Esophagus muscularis mucosa (tissue), 4 donors: ENCODE measurements around the gene VIM. TPM values are rescaled to one million over a fixed set of nuclear protein-coding genes. Genes with fewer than 3 reads are reported as not detected.

Experiments
- DNase-seq: peaks from one replicate; pipeline ENCODE4 v3.0.0-alpha.2; 2017; ENCODE audit errors: extremely low spot score
- H3K27ac ChIP-seq, 4 donors: fragments of 200-600 bp; sonication (generic); replicated peaks in 1 of 4; 1 replicate in 3 of 4; 2 replicates in 1 of 4; pipeline ENCODE4 v1.5.1; 2016 to 2019; ENCODE audit warnings: mild to moderate bottlenecking in 1 of 4
- H3K27me3 ChIP-seq, 4 donors: fragments of 200-600 bp; sonication (generic); one replicate each; pipeline versions ENCODE4 v1.5.1 to v1.6.0; 2016 to 2019
- H3K36me3 ChIP-seq, 4 donors: fragments of 200-600 bp; sonication (generic); one replicate each; pipeline ENCODE4 v1.5.1; 2016 to 2019
- H3K4me1 ChIP-seq, 4 donors: fragments of 200-600 bp; sonication (generic); one replicate each; pipeline ENCODE4 v1.5.1; 2016 to 2019
- H3K4me3 ChIP-seq, 4 donors: fragments of 200-600 bp; sonication (generic); 1 replicate in 2 of 4; 2 replicates in 2 of 4; pipeline ENCODE4 v1.5.1; 2016 to 2019; ENCODE audit warnings: mild to moderate bottlenecking in 4 of 4, moderate library complexity in 1 of 4
- H3K9me3 ChIP-seq, 4 donors: fragments of 200-600 bp; sonication (generic); 1 replicate in 3 of 4; 2 replicates in 1 of 4; pipeline ENCODE4 v1.5.1; 2016 to 2019
- CTCF ChIP-seq, 3 experiments: fragments of 200-600 bp in 2 of 3; fragments of 450-650 bp in 1 of 3; sonication (generic) in 2 of 3; IDR thresholded peaks; one replicate each; pipeline ENCODE4 v1.5.1; 2017 to 2019; ENCODE audit warnings: antibody characterized with exemption in 3 of 3, mild to moderate bottlenecking in 2 of 3, moderate library complexity in 1 of 3
- EP300 ChIP-seq: sonication (generic); formaldehyde crosslinking; IDR thresholded peaks from one replicate; pipeline ENCODE4 v1.6.1; 2017; ENCODE audit warnings: antibody characterized with exemption
- POLR2A ChIP-seq: fragments of 450-650 bp; IDR thresholded peaks from one replicate; pipeline ENCODE4 v1.6.1; 2017; ENCODE audit warnings: antibody characterized with exemption, moderate library complexity, mild to moderate bottlenecking, low read depth
- POLR2AphosphoS5 ChIP-seq, 2 donors: sonication (generic); formaldehyde crosslinking; IDR thresholded peaks; one replicate each; pipeline ENCODE4 v1.6.1; 2017; ENCODE audit warnings: antibody characterized with exemption in 2 of 2
- WGBS: methylation state at CpG from one replicate; pipeline ENCODE4 v1.1.5; 2018; 5-methylcytosine and 5-hydroxymethylcytosine counted together
- intact Hi-C: fragments of 100-400 bp; cut with DNase I; formaldehyde crosslinking; loops from one replicate; pipeline ENCODE4 v1.15.1; 2023
- total RNA-seq, 4 donors: library from RNA; depleted of rRNA; stranded (reverse); fragments of >200 nt; gene quantifications; one replicate each; pipeline versions ENCODE4 v1.1.0 to v1.2.1, GENCODE V29; 2016

The VIM gene
- total RNA-seq, 4 donors from 2014 or later, result 1,242 to 2,218 (median 1,951) TPM

GRCh38 chr10:17203416-17203815 is 24.6 kb upstream of the VIM start:
- no peak for DNase-seq

GRCh38 chr10:17206210-17206709 is 21.8 kb upstream of the VIM start:
- Histone ChIP-seq H3K27ac (no peak overlapping the region), H3K9me3 (no peaks in the 10 kb centered on the region), H3K4me3 (no peak overlapping the region), H3K4me1 (peaks cover 5 to 9% (median 7%) of the 10 kb centered on the region in 4 donors), H3K27me3 (no peaks in the 10 kb centered on the region), H3K36me3 (no peaks in the 10 kb centered on the region)
- TF ChIP-seq CTCF (IDR thresholded peaks at IDR 0.05) (no peak), POLR2A (no peak), POLR2AphosphoS5 (IDR thresholded peaks at IDR 0.05) (no peak), EP300 (no peak)
- DNase-seq, result no peak
- intact Hi-C loops, result no loop called here
- WGBS, result 58% methylated on average over 7 of the region's 7 CpGs

More at GRCh38 chr10:17203416-17203815, 24.6 kb upstream of the VIM start:
- H3K4me1 ChIP-seq, result peaks cover 13 to 24% (median 20%) of the 10 kb centered on the region in 4 donors
- WGBS, result 43% methylated on average over 3 of the region's 3 CpGs
- no peak for TF ChIP-seq POLR2A
- no peak overlapping the region for H3K4me3 ChIP-seq
- H3K9me3 ChIP-seq, result no peaks in the 10 kb centered on the region
- intact Hi-C loops, result no loop called here
- no peak overlapping the region for H3K27ac ChIP-seq
- no peaks in the 10 kb centered on the region for H3K27me3 ChIP-seq
- no peaks in the 10 kb centered on the region for H3K36me3 ChIP-seq

- Histone ChIP-seq H3K27ac (no peak overlapping the region), H3K4me3 (no peak overlapping the region), H3K4me1 (peaks cover 0 to 8% (median 2%) of the 10 kb centered on the region in 4 donors), H3K36me3 (no peaks in the 10 kb centered on the region), H3K27me3 (no peaks in the 10 kb centered on the region), H3K9me3 (no peaks in the 10 kb centered on the region)
- intact Hi-C loops, result no loop called here
- DNase-seq, result no peak
- no peak for TF ChIP-seq EP300
- TF ChIP-seq POLR2AphosphoS5 (IDR thresholded peaks at IDR 0.05), result no peak
- TF ChIP-seq CTCF (IDR thresholded peaks at IDR 0.05), result no peak
- no peak for TF ChIP-seq POLR2A
These were observed 19.6 kb upstream of the VIM start for GRCh38 chr10:17208476-17208875.

- H3K4me1 ChIP-seq, result peaks cover 0 to 8% (median 4%) of the 10 kb centered on the region in 4 donors
- no peak overlapping the region for H3K4me3 ChIP-seq
- WGBS, result 80% methylated on average over 1 of the region's 1 CpG
- DNase-seq, result no peak
- intact Hi-C loops, result no loop called here
- H3K27me3 ChIP-seq, result no peaks in the 10 kb centered on the region
- H3K36me3 ChIP-seq, result no peaks in the 10 kb centered on the region
- TF ChIP-seq POLR2A, result no peak
- TF ChIP-seq POLR2AphosphoS5 (IDR thresholded peaks at IDR 0.05), result no peak
- TF ChIP-seq CTCF (IDR thresholded peaks at IDR 0.05), result no peak
- no peaks in the 10 kb centered on the region for H3K9me3 ChIP-seq
- H3K27ac ChIP-seq, result no peak overlapping the region
These were observed 18.7 kb upstream of the VIM start for GRCh38 chr10:17209302-17209701.

GRCh38 chr10:17209881-17210280 is 18.2 kb upstream of the VIM start:
- no peaks in the 10 kb centered on the region for H3K27me3 ChIP-seq
- H3K9me3 ChIP-seq, result no peaks in the 10 kb centered on the region
- H3K36me3 ChIP-seq, result no peaks in the 10 kb centered on the region
- no peak for TF ChIP-seq EP300
- no peak for TF ChIP-seq CTCF (IDR thresholded peaks at IDR 0.05)
- no peak for TF ChIP-seq POLR2AphosphoS5 (IDR thresholded peaks at IDR 0.05)
- TF ChIP-seq POLR2A, result no peak
- no peak for DNase-seq
- intact Hi-C loops, result no loop called here
- 72% methylated on average over 2 of the region's 2 CpGs for WGBS
- no peak overlapping the region for H3K27ac ChIP-seq
- H3K4me1 ChIP-seq, result peaks cover 0 to 8% (median 4%) of the 10 kb centered on the region in 4 donors
- H3K4me3 ChIP-seq, result no peak overlapping the region
